OCI-LY1 (cell line): ENCODE measurements around the gene SLX4IP.
"Not testable (repeated sequence)": the region's sequence is repeated elsewhere in the genome, so short reads cannot be mapped to it uniquely, and the experiment has no call there.

Experiments used
- H2AFZ ChIP-seq: fragments of 200-600 bp; sonication (generic), shearing (Covaris generic); 2 replicates; pipeline ENCODE4 v1.6.0; 2014; ENCODE audit warnings: antibody characterized with exemption, mild to moderate bottlenecking, low read length
- H3F3A ChIP-seq: fragments of 200-600 bp; sonication (generic), shearing (Covaris generic); 2 replicates; pipeline ENCODE4 v1.6.0; 2014; ENCODE audit warnings: mild to moderate bottlenecking, antibody characterized with exemption, low read length, moderate library complexity; ENCODE audit not compliant: insufficient read depth
- H3K27ac ChIP-seq: fragments of 200-600 bp; sonication (generic); 2 replicates; pipeline ENCODE4 v1.5.1; 2014; ENCODE audit warnings: low read length, mixed run types, mild to moderate bottlenecking, low read depth; ENCODE audit not compliant: poor library complexity, severe bottlenecking
- H3K27me3 ChIP-seq: fragments of 200-600 bp; sonication (generic); 2 replicates; pipeline ENCODE4 v1.6.0; 2014; ENCODE audit warnings: antibody characterized with exemption, mild to moderate bottlenecking, low read length, moderate library complexity; ENCODE audit not compliant: insufficient read depth
- H3K36me3 ChIP-seq: fragments of 200-600 bp; sonication (generic); 2 replicates; pipeline ENCODE4 v1.6.1; 2014; ENCODE audit warnings: mild to moderate bottlenecking, antibody characterized with exemption, low read length, moderate library complexity, mixed read lengths; ENCODE audit not compliant: insufficient read depth
- H3K4me1 ChIP-seq: fragments of 200-600 bp; sonication (generic); 2 replicates; pipeline ENCODE4 v1.5.1; 2014; ENCODE audit warnings: mild to moderate bottlenecking, low read length, moderate library complexity; ENCODE audit not compliant: insufficient read depth, severe bottlenecking
- H3K4me2 ChIP-seq: fragments of 200-600 bp; sonication (generic), shearing (Covaris generic); 2 replicates; pipeline ENCODE4 v1.6.1; 2014; ENCODE audit warnings: low read length
- H3K4me3 ChIP-seq: fragments of 200-600 bp; sonication (generic); 2 replicates; pipeline ENCODE4 v1.5.1; 2014; ENCODE audit warnings: low read length, low read depth, mild to moderate bottlenecking, mixed read lengths; ENCODE audit not compliant: poor library complexity, severe bottlenecking
- H3K79me2 ChIP-seq: fragments of 200-600 bp; shearing (Covaris generic); 2 replicates; pipeline ENCODE4 v1.6.1; 2016; ENCODE audit warnings: mixed run types, low read length, mixed read lengths; ENCODE audit not compliant: insufficient read depth
- H3K9ac ChIP-seq: fragments of 200-600 bp; sonication (generic), shearing (Covaris generic); 2 replicates; pipeline ENCODE4 v1.6.1; 2014; ENCODE audit warnings: mild to moderate bottlenecking, low read length, mixed read lengths
- H3K9me2 ChIP-seq: fragments of 200-600 bp; sonication (generic), shearing (Covaris generic); 2 replicates; pipeline ENCODE4 v1.6.1; 2014; ENCODE audit warnings: low read depth, mild to moderate bottlenecking, low read length, mixed read lengths
- H3K9me3 ChIP-seq: fragments of 200-600 bp; shearing (Covaris generic); 2 replicates; pipeline ENCODE4 v1.6.1; 2014; ENCODE audit warnings: low read length, mixed read lengths
- H4K20me1 ChIP-seq: fragments of 200-600 bp; sonication (generic), shearing (Covaris generic); 2 replicates; pipeline ENCODE4 v1.6.0; 2016; ENCODE audit warnings: mild to moderate bottlenecking, low read length; ENCODE audit not compliant: insufficient read depth
- CTCF ChIP-seq: fragments of 200-600 bp; sonication (generic), shearing (Covaris generic); IDR thresholded peaks from 2 replicates; pipeline ENCODE4 v1.5.1; 2017; ENCODE audit warnings: mild to moderate bottlenecking, antibody characterized with exemption, low read length, moderate library complexity, mixed read lengths
- EZH2 ChIP-seq: fragments of 200-600 bp; sonication (generic), shearing (Covaris generic); IDR thresholded peaks from 2 replicates; pipeline ENCODE4 v1.8.0; 2017; ENCODE audit warnings: borderline replicate concordance, mixed run types, mild to moderate bottlenecking, antibody characterized with exemption, low read length, moderate library complexity, mixed read lengths

The SLX4IP gene

GRCh38 chr20:10611357-10611756 lies 176.3 kb downstream of the SLX4IP start:
- H3K4me2 ChIP-seq, result no peak overlapping the region
- H2AFZ ChIP-seq, result no peak overlapping the region
- H3K9ac ChIP-seq, result no peak overlapping the region
- no peak overlapping the region for H3K27ac ChIP-seq
- no peaks in the 10 kb centered on the region for H3K9me3 ChIP-seq
- H3K36me3 ChIP-seq, result peaks cover 4% of the 10 kb centered on the region
- H3K79me2 ChIP-seq, result no peaks in the 10 kb centered on the region
- no peaks in the 10 kb centered on the region for H3F3A ChIP-seq
- no peaks in the 10 kb centered on the region for H3K27me3 ChIP-seq
- no peaks in the 10 kb centered on the region for H3K9me2 ChIP-seq
- H3K4me3 ChIP-seq, result no peak overlapping the region
- no peaks in the 10 kb centered on the region for H3K4me1 ChIP-seq
- TF ChIP-seq EZH2 (no peak), CTCF (peak; percentile 46)
- no peaks in the 10 kb centered on the region for H4K20me1 ChIP-seq

- H3K9me2 ChIP-seq, H3K27ac ChIP-seq, H4K20me1 ChIP-seq, H3F3A ChIP-seq, H3K79me2 ChIP-seq, H3K9me3 ChIP-seq, H3K9ac ChIP-seq, H3K27me3 ChIP-seq, H3K36me3 ChIP-seq, H3K4me3 ChIP-seq, H3K4me2 ChIP-seq, H3K4me1 ChIP-seq, H2AFZ ChIP-seq: not testable (repeated sequence)
These were observed 178.3 kb downstream of the SLX4IP start for GRCh38 chr20:10613426-10613825.

- Histone ChIP-seq H3K9me2 (no peaks in the 10 kb centered on the region), H3K9ac (no peak overlapping the region), H3K4me2 (no peak overlapping the region), H3F3A (no peaks in the 10 kb centered on the region), H3K27me3 (no peaks in the 10 kb centered on the region), H3K79me2 (no peaks in the 10 kb centered on the region), H3K36me3 (peaks cover 3% of the 10 kb centered on the region), H3K4me1 (no peaks in the 10 kb centered on the region), H2AFZ (no peak overlapping the region), H3K9me3 (no peaks in the 10 kb centered on the region), H3K27ac (no peak overlapping the region), H4K20me1 (no peaks in the 10 kb centered on the region), H3K4me3 (no peak overlapping the region)
- TF ChIP-seq CTCF (no peak), EZH2 (no peak)
These were observed 178.8 kb downstream of the SLX4IP start for GRCh38 chr20:10613911-10614310.

GRCh38 chr20:10616212-10616611 lies 181.1 kb downstream of the SLX4IP start:
- H3K9ac ChIP-seq, result no peak overlapping the region
- H2AFZ ChIP-seq, result no peak overlapping the region
- no peaks in the 10 kb centered on the region; the same call in 1 of the 2 replicates for H3K36me3 ChIP-seq
- TF ChIP-seq EZH2, result no peak
- no peak for TF ChIP-seq CTCF
- H3K4me1 ChIP-seq, result no peaks in the 10 kb centered on the region
- H3K79me2 ChIP-seq, result no peaks in the 10 kb centered on the region
- no peaks in the 10 kb centered on the region for H3K9me3 ChIP-seq
- no peak overlapping the region for H3K4me3 ChIP-seq
- no peaks in the 10 kb centered on the region for H4K20me1 ChIP-seq
- H3F3A ChIP-seq, result no peaks in the 10 kb centered on the region
- no peak overlapping the region for H3K4me2 ChIP-seq
- no peak overlapping the region for H3K27ac ChIP-seq
- H3K9me2 ChIP-seq, result no peaks in the 10 kb centered on the region
- H3K27me3 ChIP-seq, result no peaks in the 10 kb centered on the region

- not testable (repeated sequence) for H3K36me3 ChIP-seq, H3K9ac ChIP-seq, H3K79me2 ChIP-seq, H3K9me2 ChIP-seq, H3F3A ChIP-seq, H3K4me3 ChIP-seq, H2AFZ ChIP-seq, H3K4me2 ChIP-seq, H3K4me1 ChIP-seq, H3K9me3 ChIP-seq, H4K20me1 ChIP-seq, H3K27me3 ChIP-seq, H3K27ac ChIP-seq
These were observed 182.5 kb downstream of the SLX4IP start for GRCh38 chr20:10617549-10618133.
